AG08396 (cell line): ENCODE measurements around the gene KCNJ10.

Experiments used
- DNase-seq: peaks from one replicate; pipeline ENCODE4 v3.0.0; 2012; ENCODE audit warnings: low spot score, mixed read lengths

KCNJ10 gene

DNA sequence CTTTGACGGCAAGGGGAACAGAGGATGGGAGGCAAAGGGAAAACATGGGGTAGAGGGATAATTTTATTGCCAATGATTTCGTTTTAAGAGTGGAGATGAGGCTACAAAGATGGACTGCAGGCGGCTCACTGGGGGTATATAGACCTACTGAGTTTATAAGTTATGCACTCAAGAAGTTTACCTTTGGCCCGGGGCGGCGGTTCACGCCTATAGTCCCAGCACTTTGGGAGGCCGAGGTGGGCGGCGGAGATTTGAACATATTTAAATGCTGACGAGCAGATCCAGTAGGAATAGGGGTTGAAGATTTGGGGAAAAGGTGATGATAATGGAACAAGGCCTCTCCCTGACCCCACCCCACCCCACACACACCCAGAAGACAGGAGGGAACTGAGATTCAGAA, 107.8 kb downstream of the KCNJ10 start:
- no peak for DNase-seq

- no peak for DNase-seq
These were observed 108.3 kb downstream of the KCNJ10 start for GRCh38 chr1:159961636-159962035.

- DNase-seq, result peak; percentile 66
These were observed 109.1 kb downstream of the KCNJ10 start for GRCh38 chr1:159960721-159961381.

DNA sequence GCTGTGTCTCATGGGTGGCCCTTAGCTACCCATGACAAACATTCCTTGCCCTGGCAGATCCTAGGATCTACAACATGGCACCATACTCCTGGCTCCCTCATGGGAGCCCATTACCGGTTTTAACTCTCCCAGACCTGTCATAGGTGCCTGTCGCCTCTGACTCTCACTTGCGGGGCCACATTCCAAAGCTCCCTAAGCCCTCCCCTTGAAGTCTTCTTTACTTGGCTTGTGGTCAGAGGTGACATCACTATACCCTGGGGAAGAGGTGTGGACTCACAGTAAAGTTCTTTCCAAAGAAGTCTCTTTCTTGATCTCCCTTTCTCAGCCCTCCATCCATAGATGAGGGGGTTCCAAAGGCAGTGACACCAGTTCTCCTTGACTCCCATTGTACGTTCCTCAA, 110.5 kb downstream of the KCNJ10 start:
- DNase-seq, result no peak

GRCh38 chr1:159958719-159959380, 111.1 kb downstream of the KCNJ10 start:
- DNase-seq, result no peak

- DNase-seq, result no peak
These were observed 112.1 kb downstream of the KCNJ10 start for GRCh38 chr1:159957824-159958268.

GRCh38 chr1:159955456-159955855, 114.5 kb downstream of the KCNJ10 start:
- DNase-seq, result no peak

DNA sequence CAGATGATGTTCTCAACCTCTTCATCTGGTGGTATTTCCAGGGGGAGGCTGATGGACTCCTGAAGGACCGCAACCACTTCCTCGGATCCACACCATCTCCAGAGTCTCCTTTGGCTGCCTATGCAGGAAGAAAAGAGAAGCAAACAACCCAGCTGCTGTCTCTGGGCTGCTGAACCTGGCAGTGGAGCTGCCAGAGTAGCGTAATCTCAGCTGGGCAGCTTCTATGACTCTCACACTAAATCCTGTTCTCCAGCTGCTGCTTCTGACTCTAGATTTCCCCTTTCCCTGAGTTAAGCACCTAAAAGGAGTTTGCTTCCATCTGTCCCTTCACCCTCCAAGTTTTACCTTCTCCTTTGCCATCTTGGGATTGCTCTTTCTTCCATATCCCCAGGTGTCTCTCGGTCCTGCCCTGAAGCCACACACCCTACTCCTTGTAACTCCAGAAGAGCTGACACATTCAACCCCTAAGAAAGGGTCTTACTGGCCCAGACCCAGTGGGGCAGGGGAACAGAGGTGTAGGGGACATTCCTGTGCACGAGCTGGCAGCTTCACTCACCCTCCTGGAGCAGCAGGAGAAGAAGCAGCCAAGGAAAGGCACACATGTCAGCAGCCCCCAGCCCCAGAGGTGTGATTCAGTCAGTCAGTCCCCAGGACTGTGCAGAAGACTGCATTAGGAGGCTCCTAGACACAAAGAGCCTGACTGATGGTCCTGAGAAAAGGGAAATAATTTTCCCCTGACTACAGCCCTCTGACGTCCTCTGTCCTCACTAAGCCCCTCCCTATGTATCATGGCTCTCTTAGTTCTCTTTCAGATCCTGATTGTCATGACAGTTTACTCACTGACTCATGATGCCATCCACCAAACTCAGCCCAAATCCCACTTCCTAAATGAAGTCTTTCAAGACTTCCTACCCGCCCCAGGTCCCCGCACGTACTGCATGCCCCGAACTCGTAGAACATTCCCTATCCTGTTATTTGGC, 116.1 kb downstream of the KCNJ10 start, which contains the start of gene SLAMF9:
SLAMF9 (minus strand) TSS at position 702 of the 980 bp plus-strand sequence; CDS start at position 602, 100 bp downstream.
- peak; percentile 48 for DNase-seq

DNA sequence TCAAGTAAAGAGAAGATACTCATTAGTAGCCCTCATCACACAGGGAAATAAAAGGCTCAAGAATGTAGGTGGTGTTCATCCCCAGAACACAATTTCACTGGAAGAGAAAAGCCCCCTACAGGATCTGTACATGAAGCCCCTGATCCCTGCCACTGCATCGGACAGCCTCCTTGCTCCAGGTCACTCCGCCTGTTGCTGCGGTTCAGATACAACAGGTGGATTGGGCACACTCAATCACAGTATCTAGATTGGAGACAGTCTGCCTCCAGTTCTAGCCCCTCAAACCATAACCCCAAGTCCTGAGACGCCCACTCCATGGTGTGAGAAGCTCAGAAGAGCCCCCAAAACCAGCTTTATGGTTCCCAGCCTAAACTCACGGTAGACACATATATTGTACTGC, 117.0 kb downstream of the KCNJ10 start:
- no peak for DNase-seq

DNA sequence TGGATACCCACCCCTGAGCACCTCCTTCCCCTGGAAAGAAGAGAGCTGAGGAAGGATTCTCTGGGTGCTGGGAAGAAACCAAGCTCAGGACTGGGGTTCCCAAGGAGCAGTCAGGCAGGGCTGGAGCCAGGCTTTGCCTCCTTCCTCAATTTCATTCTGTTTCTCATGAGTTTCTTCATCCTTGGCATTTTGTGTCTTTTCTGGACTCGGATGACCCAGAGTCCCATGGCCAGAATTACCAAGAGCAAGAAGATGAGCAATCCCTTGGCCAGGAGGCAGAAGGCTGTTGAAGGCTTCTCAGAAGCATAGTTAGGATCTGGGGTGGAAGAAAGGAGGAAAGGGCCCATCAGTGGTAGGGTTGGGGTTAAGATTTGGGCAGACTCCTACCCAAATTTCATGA, 118.4 kb downstream of the KCNJ10 start:
- no peak for DNase-seq

GRCh38 chr1:159951016-159951415, 118.9 kb downstream of the KCNJ10 start:
- no peak for DNase-seq

- no peak for DNase-seq
These were observed 120.0 kb downstream of the KCNJ10 start for GRCh38 chr1:159949981-159950381.

DNA sequence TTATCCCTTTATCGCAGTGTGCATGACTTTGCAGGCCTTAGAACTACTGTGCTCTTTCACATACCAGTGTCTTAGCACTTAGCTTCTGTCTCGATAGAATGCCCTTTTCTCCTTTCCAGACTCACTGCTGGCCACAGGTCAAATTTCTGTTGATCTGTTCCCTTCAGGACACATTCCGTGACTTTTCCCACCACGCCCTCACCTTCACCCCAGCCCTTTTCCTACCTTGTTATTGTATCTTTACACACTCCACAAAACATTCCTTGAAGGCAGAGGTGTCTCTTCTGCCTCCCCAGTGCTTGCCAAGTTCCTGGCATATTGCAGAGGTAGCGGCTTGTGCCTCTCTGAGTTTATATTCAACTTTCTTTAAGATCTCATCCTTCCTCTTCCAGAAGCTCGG, 120.8 kb downstream of the KCNJ10 start:
- no peak for DNase-seq
